ENCODE data around the gene RAB11FIP3.

DNA sequence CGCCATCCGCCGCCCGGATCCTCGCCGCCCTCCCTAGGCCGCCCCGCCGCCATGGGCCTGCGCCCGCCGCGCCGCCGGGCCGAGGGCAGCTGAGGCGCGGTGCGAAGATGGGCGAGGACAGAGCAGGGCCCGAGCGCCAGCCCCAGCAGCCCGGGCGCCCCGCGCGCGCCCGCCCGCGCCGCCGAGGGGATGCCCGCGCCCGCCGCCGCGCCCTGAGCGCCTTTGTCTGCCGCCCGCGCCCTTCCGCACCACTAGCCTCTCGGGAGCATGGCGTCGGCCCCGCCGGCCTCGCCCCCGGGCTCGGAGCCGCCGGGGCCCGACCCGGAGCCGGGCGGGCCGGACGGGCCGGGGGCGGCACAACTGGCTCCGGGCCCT, 278 bp downstream of the RAB11FIP3 start:
- TF ChIP-seq, protein P1, sequence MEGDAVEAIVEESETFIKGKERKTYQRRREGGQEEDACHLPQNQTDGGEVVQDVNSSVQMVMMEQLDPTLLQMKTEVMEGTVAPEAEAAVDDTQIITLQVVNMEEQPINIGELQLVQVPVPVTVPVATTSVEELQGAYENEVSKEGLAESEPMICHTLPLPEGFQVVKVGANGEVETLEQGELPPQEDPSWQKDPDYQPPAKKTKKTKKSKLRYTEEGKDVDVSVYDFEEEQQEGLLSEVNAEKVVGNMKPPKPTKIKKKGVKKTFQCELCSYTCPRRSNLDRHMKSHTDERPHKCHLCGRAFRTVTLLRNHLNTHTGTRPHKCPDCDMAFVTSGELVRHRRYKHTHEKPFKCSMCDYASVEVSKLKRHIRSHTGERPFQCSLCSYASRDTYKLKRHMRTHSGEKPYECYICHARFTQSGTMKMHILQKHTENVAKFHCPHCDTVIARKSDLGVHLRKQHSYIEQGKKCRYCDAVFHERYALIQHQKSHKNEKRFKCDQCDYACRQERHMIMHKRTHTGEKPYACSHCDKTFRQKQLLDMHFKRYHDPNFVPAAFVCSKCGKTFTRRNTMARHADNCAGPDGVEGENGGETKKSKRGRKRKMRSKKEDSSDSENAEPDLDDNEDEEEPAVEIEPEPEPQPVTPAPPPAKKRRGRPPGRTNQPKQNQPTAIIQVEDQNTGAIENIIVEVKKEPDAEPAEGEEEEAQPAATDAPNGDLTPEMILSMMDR (IDR thresholded peaks at IDR 0.05; ENCODE audit: low read depth, low read length) = no peak
- TF ChIP-seq EZH2phosphoT487 (IDR thresholded peaks at IDR 0.05; ENCODE audit: low read depth) = no peak
